ENCODE measurements around the gene HECA.
"Not testable (repeated sequence)": the region's sequence is repeated elsewhere in the genome, so short reads cannot be mapped to it uniquely, and the experiment has no call there.

The HECA gene

GRCh38 chr6:139112146-139112545, 22.7 kb upstream of the HECA start:
- no peak overlapping the region for H3K4me3 ChIP-seq (ENCODE audit: low read depth, low read length)
- POLR2A ChIA-PET: no interaction called here
- TF ChIP-seq CTCF (IDR thresholded peaks at IDR 0.05; ENCODE audit: insufficient read depth, low read length, missing control alignments): no peak
- no peak for DNase-seq (ENCODE audit: low read depth, low spot score)
- CTCF ChIA-PET: interaction anchor here (0.7 to 1.0 kb wide), 2 partner anchors 95 to 297 kb away, joined by 3 read pairs; no protein-coding TSS in a partner anchor

GRCh38 chr6:139112561-139112960, 22.3 kb upstream of the HECA start:
- POLR2A ChIA-PET: no interaction called here
- CTCF ChIA-PET: interaction anchor here (0.7 to 1.0 kb wide), 2 partner anchors 95 to 297 kb away, joined by 3 read pairs; no protein-coding TSS in a partner anchor

GRCh38 chr6:139114746-139115145, 20.1 kb upstream of the HECA start:
- DNase-seq (ENCODE audit: low read depth, low spot score): no peak
- H3K4me3 ChIP-seq (ENCODE audit: low read depth, low read length): no peak overlapping the region
- POLR2A ChIA-PET: no interaction called here
- CTCF ChIA-PET: no interaction called here
- TF ChIP-seq CTCF (IDR thresholded peaks at IDR 0.05; ENCODE audit: insufficient read depth, low read length, missing control alignments): no peak

More at GRCh38 chr6:139112561-139112960, 22.3 kb upstream of the HECA start:
- H3K4me3 ChIP-seq (ENCODE audit: low read depth, low read length): no peak overlapping the region
- DNase-seq (ENCODE audit: low read depth, low spot score): no peak
- TF ChIP-seq CTCF (IDR thresholded peaks at IDR 0.05; ENCODE audit: insufficient read depth, low read length, missing control alignments): no peak

GRCh38 chr6:139115989-139116758, 18.7 kb upstream of the HECA start:
- POLR2A ChIA-PET: no interaction called here
- no peak for TF ChIP-seq CTCF (IDR thresholded peaks at IDR 0.05; ENCODE audit: insufficient read depth, low read length, missing control alignments)
- DNase-seq (ENCODE audit: low read depth, low spot score): no peak
- CTCF ChIA-PET: interaction anchor here (0.9 kb wide), 1 partner anchor 9 kb away, joined by 3 read pairs; no protein-coding TSS in a partner anchor
- H3K4me3 ChIP-seq (ENCODE audit: low read depth, low read length): no peak overlapping the region

- CTCF ChIA-PET: interaction anchor here (0.8 to 1.6 kb wide), 3 partner anchors 15 to 247 kb away, joined by 3 to 4 read pairs (median 3); no protein-coding TSS in a partner anchor
- POLR2A ChIA-PET: no interaction called here
- DNase-seq (ENCODE audit: low read depth, low spot score): no peak
- TF ChIP-seq CTCF (IDR thresholded peaks at IDR 0.05; ENCODE audit: insufficient read depth, low read length, missing control alignments): no peak
- H3K4me3 ChIP-seq (ENCODE audit: low read depth, low read length): no peak overlapping the region
Observed at GRCh38 chr6:139117734-139118133, 17.1 kb upstream of the HECA start.

GRCh38 chr6:139119552-139119951, 15.3 kb upstream of the HECA start:
- no peak for DNase-seq (ENCODE audit: low read depth, low spot score)
- CTCF ChIA-PET: interaction anchor here (1.0 to 1.3 kb wide), 2 partner anchors 13 to 245 kb away, joined by 3 read pairs; no protein-coding TSS in a partner anchor
- no peak for TF ChIP-seq CTCF (IDR thresholded peaks at IDR 0.05; ENCODE audit: insufficient read depth, low read length, missing control alignments)
- H3K4me3 ChIP-seq (ENCODE audit: low read depth, low read length): no peak overlapping the region
- POLR2A ChIA-PET: no interaction called here

- CTCF ChIA-PET: interaction anchor here (0.8 to 3.7 kb wide), 2 partner anchors 39 to 242 kb away, joined by 3 to 26 read pairs; no protein-coding TSS in a partner anchor
- DNase-seq (ENCODE audit: low read depth, low spot score); POLR2A ChIA-PET; H3K4me3 ChIP-seq (ENCODE audit: low read depth, low read length): not testable (repeated sequence)
Observed at GRCh38 chr6:139122823-139123222, 12.1 kb upstream of the HECA start.
